WTC11 (cell line): ENCODE measurements around the gene SORCS2. TPM values are rescaled to one million over a fixed set of nuclear protein-coding genes. Genes with fewer than 3 reads are reported as not detected.

Experiments
- ATAC-seq: fragments of 200-7000 bp; cut with Tn5 transposase; 2 replicates; pipeline ENCODE4 v1.10.0; 2021; ENCODE audit warnings: mild to moderate bottlenecking, moderate library complexity
- CTCF ChIA-PET: fragments of 300-600 bp; sonication (Branson Sonifier 250); formaldehyde crosslinking; loops from one replicate; lab custom pipeline; 2021; ENCODE audit warnings: antibody characterized with exemption; lab: Charles Lee
- POLR2A ChIA-PET: fragments of 350-600 bp; sonication (Branson Sonifier 250); formaldehyde crosslinking; loops from one replicate; lab custom pipeline; 2021; ENCODE audit warnings: antibody characterized with exemption; lab: Charles Lee
- DNase-seq: peaks from one replicate; pipeline ENCODE4 v3.0.0; 2021; ENCODE audit warnings: low spot score
- H3K27ac Mint-ChIP-seq: 2 replicates; pipeline ENCODE4 v1.8.0; 2021; ENCODE audit warnings: mixed read lengths
- H3K27me3 Mint-ChIP-seq: 2 replicates; pipeline ENCODE4 v1.8.0; 2021; ENCODE audit warnings: low read depth, mild to moderate bottlenecking, moderate library complexity, mixed read lengths
- H3K36me3 Mint-ChIP-seq: 2 replicates; pipeline ENCODE4 v1.8.0; 2021; ENCODE audit warnings: mixed read lengths
- H3K4me1 Mint-ChIP-seq: 2 replicates; pipeline ENCODE4 v1.8.0; 2022; ENCODE audit warnings: mixed read lengths
- H3K4me3 Mint-ChIP-seq: 2 replicates; pipeline ENCODE4 v1.8.0; 2021; ENCODE audit warnings: mild to moderate bottlenecking, moderate library complexity, mixed read lengths
- H3K9me3 Mint-ChIP-seq: 2 replicates; pipeline ENCODE4 v1.8.0; 2021; ENCODE audit warnings: mixed read lengths
- CREB1 ChIP-seq: sonication (generic); formaldehyde crosslinking; IDR thresholded peaks from 2 replicates; pipeline ENCODE4 v1.8.0; 2023; ENCODE audit warnings: mild to moderate bottlenecking, missing genetic modification reagents
- E2F4 ChIP-seq: sonication (generic); formaldehyde crosslinking; IDR thresholded peaks from 2 replicates; pipeline ENCODE4 v1.8.1; 2022; ENCODE audit warnings: low read depth, mild to moderate bottlenecking, moderate library complexity, missing genetic modification reagents, borderline replicate concordance
- FOXJ3 ChIP-seq: sonication (generic); formaldehyde crosslinking; IDR thresholded peaks from 2 replicates; pipeline ENCODE4 v1.9.0; 2021; ENCODE audit warnings: missing genetic modification reagents, mild to moderate bottlenecking, borderline replicate concordance
- FOXK1 ChIP-seq: sonication (generic); formaldehyde crosslinking; IDR thresholded peaks from 2 replicates; pipeline ENCODE4 v1.8.0; 2022; ENCODE audit warnings: mild to moderate bottlenecking, moderate library complexity, missing genetic modification reagents
- FOXP4 ChIP-seq: sonication (generic); formaldehyde crosslinking; IDR thresholded peaks from 2 replicates; pipeline ENCODE4 v1.8.0; 2022; ENCODE audit warnings: mild to moderate bottlenecking, missing genetic modification reagents
- GRHL2 ChIP-seq: fragments of 250-450 bp; sonication (Bioruptor Pico); IDR thresholded peaks from 2 replicates; pipeline ENCODE4 v1.8.0; 2022; ENCODE audit warnings: mild to moderate bottlenecking, moderate library complexity; ENCODE audit not compliant: insufficient replicate concordance, severe bottlenecking
- MAX ChIP-seq: sonication (generic); formaldehyde crosslinking; IDR thresholded peaks from 2 replicates; pipeline ENCODE4 v1.8.0; 2022; ENCODE audit warnings: mild to moderate bottlenecking, missing genetic modification reagents
- NFATC4 ChIP-seq: fragments of 250-450 bp; sonication (Bioruptor Pico); IDR thresholded peaks from 2 replicates; pipeline ENCODE4 v1.9.0; 2021; ENCODE audit warnings: mild to moderate bottlenecking
- NFE2L1 ChIP-seq: sonication (generic); formaldehyde crosslinking; IDR thresholded peaks from 2 replicates; pipeline ENCODE4 v1.8.1; 2023; ENCODE audit warnings: missing genetic modification reagents
- OVOL2 ChIP-seq: fragments of 250-450 bp; sonication (Bioruptor Pico); IDR thresholded peaks from 2 replicates; pipeline ENCODE4 v1.9.0; 2021; ENCODE audit warnings: mild to moderate bottlenecking, borderline replicate concordance
- PREB ChIP-seq: sonication (generic); formaldehyde crosslinking; IDR thresholded peaks from 2 replicates; pipeline ENCODE4 v1.8.1; 2022; ENCODE audit warnings: mild to moderate bottlenecking, missing genetic modification reagents, moderate library complexity, borderline replicate concordance
- RELA ChIP-seq: sonication (generic); formaldehyde crosslinking; IDR thresholded peaks from 2 replicates; pipeline ENCODE4 v1.8.1; 2022; ENCODE audit warnings: missing genetic modification reagents, mild to moderate bottlenecking, borderline replicate concordance
- TEAD4 ChIP-seq: sonication (generic); formaldehyde crosslinking; IDR thresholded peaks from 2 replicates; pipeline ENCODE4 v1.8.0; 2022; ENCODE audit warnings: mild to moderate bottlenecking, missing genetic modification reagents
- ZNF138 ChIP-seq: sonication (generic); formaldehyde crosslinking; conservative IDR thresholded peaks from 2 replicates; pipeline ENCODE4 v1.8.1; 2022; ENCODE audit warnings: mild to moderate bottlenecking, moderate library complexity, missing genetic modification reagents
- ZNF281 ChIP-seq: sonication (generic); formaldehyde crosslinking; IDR thresholded peaks from 2 replicates; pipeline ENCODE4 v1.8.0; 2023; ENCODE audit warnings: mild to moderate bottlenecking, missing genetic modification reagents
- ZNF317 ChIP-seq: sonication (generic); formaldehyde crosslinking; IDR thresholded peaks from 2 replicates; pipeline ENCODE4 v1.8.1; 2023; ENCODE audit warnings: low read depth, mild to moderate bottlenecking, moderate library complexity, missing genetic modification reagents, borderline replicate concordance
- ZNF416 ChIP-seq: fragments of 250-450 bp; sonication (Bioruptor Pico); IDR thresholded peaks from 2 replicates; pipeline ENCODE4 v1.9.0; 2021; ENCODE audit warnings: mild to moderate bottlenecking, inconsistent platforms
- total RNA-seq: library from RNA; stranded (reverse); gene quantifications from 3 replicates; pipeline ENCODE4 v1.2.3, GENCODE V29; 2021
- TF ChIP-seq, protein P1 (sequence below): fragments of 250-450 bp; sonication (Bioruptor Pico); IDR thresholded peaks from 2 replicates; pipeline ENCODE4 v1.9.0; 2021; ENCODE audit warnings: mild to moderate bottlenecking

Gene SORCS2
- total RNA-seq, 1 experiment from 2014 or later = 6.6 TPM

DNA sequence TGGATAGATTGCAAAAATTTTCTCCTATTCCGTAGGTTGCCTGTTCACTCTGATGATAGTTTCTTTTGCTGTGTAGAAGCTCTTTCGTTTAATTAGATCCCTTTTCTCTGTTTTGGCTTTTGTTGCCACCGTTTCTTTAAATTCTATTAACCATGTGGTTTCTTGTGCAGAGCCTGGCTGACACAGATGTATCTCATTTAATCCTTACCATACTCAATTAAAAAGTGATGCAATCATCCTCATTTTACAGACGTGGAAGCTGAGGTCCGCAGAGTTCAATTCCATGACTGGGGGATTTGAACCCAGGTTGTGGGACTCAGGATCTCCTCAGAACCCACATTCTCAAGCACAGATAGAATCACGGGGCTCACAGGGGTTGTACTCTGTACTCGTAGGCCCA is 66.7 kb downstream of the SORCS2 start:
- no peak for ATAC-seq

DNA sequence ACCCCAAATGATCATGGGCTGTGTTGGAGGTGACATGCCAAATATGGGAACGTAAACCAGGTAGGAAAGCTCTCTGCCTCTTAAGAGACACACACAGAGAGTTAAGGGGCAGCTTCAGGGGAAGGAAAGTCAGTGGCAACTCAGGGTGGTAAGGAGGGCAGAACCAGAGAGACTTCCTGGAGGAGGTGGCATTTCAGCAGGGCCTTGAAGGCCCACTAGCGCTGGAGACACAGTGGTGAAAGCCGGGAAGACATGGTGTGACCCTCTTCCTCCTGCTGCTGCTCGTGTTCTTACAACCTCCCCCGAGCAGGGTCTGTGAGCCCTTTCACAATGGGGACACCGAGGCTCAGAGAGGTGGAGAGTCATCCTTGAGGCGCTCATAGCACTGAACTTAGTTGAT is 68.2 kb downstream of the SORCS2 start:
- DNase-seq (no peak), ATAC-seq (no peak)
- CTCF ChIA-PET = no interaction called here
- H3K9me3 Mint-ChIP-seq = peaks cover 8% of the 10 kb centered on the region
- H3K36me3 Mint-ChIP-seq = peaks cover 3% of the 10 kb centered on the region; the same call in 1 of the 2 replicates
- H3K4me1 Mint-ChIP-seq = 0 out of 2 replicates have a peak, but pooled peaks cover 4% of the 10 kb centered on the region
- no peaks in the 10 kb centered on the region for H3K27me3 Mint-ChIP-seq
- H3K4me3 Mint-ChIP-seq = no peak overlapping the region
- POLR2A ChIA-PET = no interaction called here
- H3K27ac Mint-ChIP-seq = no peak overlapping the region
- no peak for TF ChIP-seq TEAD4
- no peak for TF ChIP-seq E2F4 (CRISPR knock-in tag)
- no peak for TF ChIP-seq OVOL2 (CRISPR knock-in tag)
- TF ChIP-seq RELA = no peak
- no peak for TF ChIP-seq FOXK1 (CRISPR knock-in tag)
- no peak for TF ChIP-seq ZNF317 (CRISPR knock-in tag)
- TF ChIP-seq PREB (CRISPR knock-in tag) = no peak

More for the DNA sequence above, 66.7 kb downstream of the SORCS2 start:
- Mint-ChIP-seq H3K4me3 (no peak overlapping the region), H3K4me1 (0 out of 2 replicates have a peak, but pooled peaks cover 4% of the 10 kb centered on the region), H3K27me3 (no peaks in the 10 kb centered on the region), H3K9me3 (peaks cover 8% of the 10 kb centered on the region), H3K36me3 (peaks cover 3% of the 10 kb centered on the region; the same call in 1 of the 2 replicates), H3K27ac (no peak overlapping the region)
- POLR2A ChIA-PET = no interaction called here
- no peak for DNase-seq
- CTCF ChIA-PET = no interaction called here
- TF ChIP-seq MAX = no peak
- TF ChIP-seq FOXP4 = no peak
- TF ChIP-seq ZNF281 = no peak
- no peak for TF ChIP-seq GRHL2
- TF ChIP-seq FOXJ3 (CRISPR knock-in tag) = no peak
- no peak for TF ChIP-seq ZNF138 (CRISPR knock-in tag)
- no peak for TF ChIP-seq RELA
- no peak for TF ChIP-seq ZNF416 (CRISPR knock-in tag)
- TF ChIP-seq NFE2L1 (CRISPR knock-in tag) = no peak
- TF ChIP-seq NFATC4 = no peak
- no peak for TF ChIP-seq CREB1
- TF ChIP-seq, protein P1, sequence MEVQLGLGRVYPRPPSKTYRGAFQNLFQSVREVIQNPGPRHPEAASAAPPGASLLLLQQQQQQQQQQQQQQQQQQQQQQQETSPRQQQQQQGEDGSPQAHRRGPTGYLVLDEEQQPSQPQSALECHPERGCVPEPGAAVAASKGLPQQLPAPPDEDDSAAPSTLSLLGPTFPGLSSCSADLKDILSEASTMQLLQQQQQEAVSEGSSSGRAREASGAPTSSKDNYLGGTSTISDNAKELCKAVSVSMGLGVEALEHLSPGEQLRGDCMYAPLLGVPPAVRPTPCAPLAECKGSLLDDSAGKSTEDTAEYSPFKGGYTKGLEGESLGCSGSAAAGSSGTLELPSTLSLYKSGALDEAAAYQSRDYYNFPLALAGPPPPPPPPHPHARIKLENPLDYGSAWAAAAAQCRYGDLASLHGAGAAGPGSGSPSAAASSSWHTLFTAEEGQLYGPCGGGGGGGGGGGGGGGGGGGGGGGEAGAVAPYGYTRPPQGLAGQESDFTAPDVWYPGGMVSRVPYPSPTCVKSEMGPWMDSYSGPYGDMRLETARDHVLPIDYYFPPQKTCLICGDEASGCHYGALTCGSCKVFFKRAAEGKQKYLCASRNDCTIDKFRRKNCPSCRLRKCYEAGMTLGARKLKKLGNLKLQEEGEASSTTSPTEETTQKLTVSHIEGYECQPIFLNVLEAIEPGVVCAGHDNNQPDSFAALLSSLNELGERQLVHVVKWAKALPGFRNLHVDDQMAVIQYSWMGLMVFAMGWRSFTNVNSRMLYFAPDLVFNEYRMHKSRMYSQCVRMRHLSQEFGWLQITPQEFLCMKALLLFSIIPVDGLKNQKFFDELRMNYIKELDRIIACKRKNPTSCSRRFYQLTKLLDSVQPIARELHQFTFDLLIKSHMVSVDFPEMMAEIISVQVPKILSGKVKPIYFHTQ (CRISPR knock-in tag) = no peak
